Measurements from ENCODE around the gene SMIM32.

DNA sequence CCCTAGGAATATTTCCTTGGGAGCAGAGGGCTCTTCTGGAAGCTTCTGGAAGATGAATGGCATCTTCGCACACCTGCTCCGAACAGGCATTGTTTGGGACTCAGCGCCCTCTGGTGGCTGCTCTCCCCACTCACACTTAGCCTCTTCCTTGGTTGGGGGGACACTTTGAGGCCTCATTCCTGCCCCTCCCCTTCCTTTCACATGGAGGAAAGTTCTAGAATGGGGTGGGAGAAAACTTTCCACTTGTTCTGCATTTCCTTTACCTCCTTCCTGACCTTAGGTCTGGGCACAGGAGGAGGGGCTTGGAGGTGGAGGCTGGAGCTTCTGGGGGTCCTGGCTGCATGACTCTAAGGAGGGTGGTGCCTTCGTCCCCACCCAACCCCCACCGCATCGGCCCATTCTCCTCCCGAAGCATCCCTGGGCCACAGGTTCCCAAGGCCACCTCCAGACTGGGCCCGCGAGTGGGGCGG lies 19.3 kb upstream of the SMIM32 start:
- TF ChIP-seq, protein P1, sequence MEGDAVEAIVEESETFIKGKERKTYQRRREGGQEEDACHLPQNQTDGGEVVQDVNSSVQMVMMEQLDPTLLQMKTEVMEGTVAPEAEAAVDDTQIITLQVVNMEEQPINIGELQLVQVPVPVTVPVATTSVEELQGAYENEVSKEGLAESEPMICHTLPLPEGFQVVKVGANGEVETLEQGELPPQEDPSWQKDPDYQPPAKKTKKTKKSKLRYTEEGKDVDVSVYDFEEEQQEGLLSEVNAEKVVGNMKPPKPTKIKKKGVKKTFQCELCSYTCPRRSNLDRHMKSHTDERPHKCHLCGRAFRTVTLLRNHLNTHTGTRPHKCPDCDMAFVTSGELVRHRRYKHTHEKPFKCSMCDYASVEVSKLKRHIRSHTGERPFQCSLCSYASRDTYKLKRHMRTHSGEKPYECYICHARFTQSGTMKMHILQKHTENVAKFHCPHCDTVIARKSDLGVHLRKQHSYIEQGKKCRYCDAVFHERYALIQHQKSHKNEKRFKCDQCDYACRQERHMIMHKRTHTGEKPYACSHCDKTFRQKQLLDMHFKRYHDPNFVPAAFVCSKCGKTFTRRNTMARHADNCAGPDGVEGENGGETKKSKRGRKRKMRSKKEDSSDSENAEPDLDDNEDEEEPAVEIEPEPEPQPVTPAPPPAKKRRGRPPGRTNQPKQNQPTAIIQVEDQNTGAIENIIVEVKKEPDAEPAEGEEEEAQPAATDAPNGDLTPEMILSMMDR (conservative IDR thresholded peaks at IDR 0.05 in 1 of 2, IDR thresholded peaks at IDR 0.05 in 1 of 2; ENCODE audit: low read depth in 1 of 2, low read length in 2 of 2) = peak; percentile 91 to 95
- TF ChIP-seq EZH2 (IDR thresholded peaks at IDR 0.05; ENCODE audit: low read length, missing control alignments) = no peak

Data from fibroblast of lung (primary cell).